ENCODE data around the gene CHML.
A peak's percentile ranks its signal among the peaks of the same experiment; 100 is the strongest.

CHML gene

DNA sequence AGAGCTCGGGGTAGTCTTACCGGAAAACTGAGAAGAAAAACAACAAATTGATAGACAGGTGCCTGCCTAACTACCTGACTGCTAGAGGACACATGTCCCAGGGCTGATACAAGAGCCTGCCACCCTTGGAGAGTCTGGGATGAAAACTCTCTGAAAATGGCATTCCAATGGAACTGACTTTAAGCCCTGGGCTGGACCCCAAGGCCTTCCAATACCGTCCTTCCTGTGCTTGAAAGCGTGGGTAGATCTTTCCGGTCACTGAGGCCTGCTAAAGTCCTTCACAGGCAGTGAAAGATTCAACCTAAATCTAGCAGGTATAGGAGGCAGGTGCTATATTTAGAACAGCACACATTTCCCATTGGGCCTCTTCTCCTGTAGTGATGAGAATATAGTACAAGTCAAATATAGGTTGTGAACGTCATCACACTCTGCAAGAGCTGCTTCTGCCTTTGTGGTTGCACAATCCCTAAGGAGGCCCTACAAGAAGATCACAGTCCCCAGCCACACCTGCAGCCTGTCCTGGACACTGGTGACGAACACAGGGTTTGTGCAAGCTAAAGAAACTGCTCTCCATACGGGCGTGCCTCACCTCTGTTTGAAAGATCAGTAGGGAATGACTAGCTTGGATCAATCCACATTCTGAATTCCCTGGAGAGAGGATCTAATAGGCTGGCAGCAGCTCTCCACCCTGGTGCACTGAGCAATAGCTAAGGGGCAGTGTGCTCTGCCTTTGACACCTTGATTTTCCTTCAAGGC is 876 bp upstream of the CHML start:
- H3K4me3 ChIP-seq (ENCODE audit: low read depth, low read length): peak overlapping the region; percentile 48
- TF ChIP-seq, protein P1, sequence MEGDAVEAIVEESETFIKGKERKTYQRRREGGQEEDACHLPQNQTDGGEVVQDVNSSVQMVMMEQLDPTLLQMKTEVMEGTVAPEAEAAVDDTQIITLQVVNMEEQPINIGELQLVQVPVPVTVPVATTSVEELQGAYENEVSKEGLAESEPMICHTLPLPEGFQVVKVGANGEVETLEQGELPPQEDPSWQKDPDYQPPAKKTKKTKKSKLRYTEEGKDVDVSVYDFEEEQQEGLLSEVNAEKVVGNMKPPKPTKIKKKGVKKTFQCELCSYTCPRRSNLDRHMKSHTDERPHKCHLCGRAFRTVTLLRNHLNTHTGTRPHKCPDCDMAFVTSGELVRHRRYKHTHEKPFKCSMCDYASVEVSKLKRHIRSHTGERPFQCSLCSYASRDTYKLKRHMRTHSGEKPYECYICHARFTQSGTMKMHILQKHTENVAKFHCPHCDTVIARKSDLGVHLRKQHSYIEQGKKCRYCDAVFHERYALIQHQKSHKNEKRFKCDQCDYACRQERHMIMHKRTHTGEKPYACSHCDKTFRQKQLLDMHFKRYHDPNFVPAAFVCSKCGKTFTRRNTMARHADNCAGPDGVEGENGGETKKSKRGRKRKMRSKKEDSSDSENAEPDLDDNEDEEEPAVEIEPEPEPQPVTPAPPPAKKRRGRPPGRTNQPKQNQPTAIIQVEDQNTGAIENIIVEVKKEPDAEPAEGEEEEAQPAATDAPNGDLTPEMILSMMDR (IDR thresholded peaks at IDR 0.05; ENCODE audit: control insufficient read depth, extremely low read depth, insufficient read depth): no peak
- no peak for DNase-seq (ENCODE audit: low read depth)

DNA sequence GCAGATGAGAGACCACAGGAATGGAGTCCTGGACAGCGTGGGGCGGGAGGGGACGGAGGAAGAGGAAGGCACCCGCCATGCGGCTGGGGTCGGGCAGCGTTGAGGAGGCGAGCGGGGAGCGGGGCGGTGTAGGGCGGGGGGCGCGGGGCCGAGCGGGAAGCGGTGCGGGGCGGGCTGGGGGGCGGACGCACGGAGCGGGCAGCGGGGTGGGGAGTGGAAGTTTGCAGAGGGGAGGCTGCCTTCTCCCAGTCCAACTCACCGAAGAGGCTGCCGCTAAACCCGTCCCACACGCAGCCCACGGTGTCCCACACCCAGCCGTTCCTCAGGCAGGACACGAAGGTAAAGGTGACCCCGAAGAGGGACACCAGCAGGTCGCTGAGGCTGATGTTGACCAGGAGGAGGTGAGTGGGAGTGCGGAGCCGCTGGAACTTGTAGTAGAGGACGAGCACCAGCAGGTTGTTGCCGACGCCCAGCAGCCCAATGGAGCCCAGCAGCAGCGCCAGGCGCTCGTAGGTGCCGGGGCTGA is 483 bp downstream of the CHML start:
- H3K4me3 ChIP-seq (ENCODE audit: low read depth, low read length): peak overlapping the region; percentile 83
- DNase-seq (ENCODE audit: low read depth): no peak
- TF ChIP-seq, protein P1 (IDR thresholded peaks at IDR 0.05; ENCODE audit: control insufficient read depth, extremely low read depth, insufficient read depth): no peak

DNA sequence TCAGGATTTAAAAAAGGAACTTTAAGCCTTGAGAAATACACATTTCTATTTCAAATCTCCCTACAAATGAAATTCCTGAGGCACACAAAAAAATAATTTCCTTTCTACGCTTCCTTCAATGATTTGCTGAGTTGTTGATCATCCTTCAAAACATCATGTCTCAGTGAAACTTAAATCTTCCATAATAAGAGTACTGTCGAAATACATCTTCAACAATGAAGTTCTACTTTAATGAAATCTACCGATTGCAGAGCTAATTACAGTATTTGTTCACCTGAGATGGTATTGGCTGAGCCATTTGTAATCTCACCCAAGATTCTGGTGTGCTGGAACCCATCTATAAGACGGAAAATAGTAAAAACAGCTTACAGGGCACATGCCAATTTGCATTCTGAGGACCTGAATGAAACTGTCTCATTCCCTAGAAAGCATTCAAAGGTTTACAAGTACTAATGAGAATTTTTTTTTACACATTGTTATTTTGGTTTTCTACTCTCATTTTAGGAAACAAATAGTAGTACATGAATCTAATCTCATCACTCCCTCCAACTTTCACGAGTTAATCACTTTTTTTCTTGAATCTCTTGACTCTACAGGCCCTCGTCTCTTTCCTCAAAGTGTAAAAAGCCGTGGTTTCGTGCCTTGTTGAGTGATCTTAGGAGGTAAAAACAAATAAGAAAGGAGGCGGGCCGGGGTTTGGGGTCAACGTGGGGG is 1.1 kb downstream of the CHML start:
- peak overlapping the region; percentile 83 for H3K4me3 ChIP-seq (ENCODE audit: low read depth, low read length)
- TF ChIP-seq, protein P1 (IDR thresholded peaks at IDR 0.05; ENCODE audit: control insufficient read depth, extremely low read depth, insufficient read depth): no peak
- no peak for DNase-seq (ENCODE audit: low read depth)

DNA sequence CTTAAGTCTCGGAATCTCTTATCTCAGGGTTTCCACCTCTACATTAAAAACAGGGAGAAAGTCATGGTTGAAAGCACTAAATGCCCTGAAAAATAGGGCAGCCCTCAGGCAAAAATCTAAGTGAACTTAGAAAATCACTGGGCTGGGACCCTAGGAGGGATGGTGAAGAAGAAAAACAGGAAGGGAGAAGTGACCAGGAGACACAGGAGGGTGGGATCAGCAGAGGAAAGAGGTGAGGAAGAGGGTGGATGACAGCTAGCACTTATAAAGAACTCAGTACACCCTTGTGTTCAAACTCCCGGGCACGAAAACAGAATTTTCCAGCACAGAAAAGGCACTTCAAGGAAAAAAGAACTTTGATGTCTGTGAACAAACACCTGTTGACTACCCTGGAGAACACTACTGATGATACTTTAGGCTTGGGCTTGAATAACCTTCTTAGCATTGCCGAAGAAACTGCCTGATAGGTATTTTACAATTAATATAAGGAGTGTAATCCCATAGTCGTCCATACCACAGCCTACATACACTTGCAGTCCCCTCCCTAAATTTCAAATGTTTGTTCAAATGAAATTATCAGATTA is 2.0 kb downstream of the CHML start:
- H3K4me3 ChIP-seq (ENCODE audit: low read depth, low read length): no peak overlapping the region
- TF ChIP-seq, protein P1 (IDR thresholded peaks at IDR 0.05; ENCODE audit: control insufficient read depth, extremely low read depth, insufficient read depth): no peak
- DNase-seq (ENCODE audit: low read depth): no peak

DNA sequence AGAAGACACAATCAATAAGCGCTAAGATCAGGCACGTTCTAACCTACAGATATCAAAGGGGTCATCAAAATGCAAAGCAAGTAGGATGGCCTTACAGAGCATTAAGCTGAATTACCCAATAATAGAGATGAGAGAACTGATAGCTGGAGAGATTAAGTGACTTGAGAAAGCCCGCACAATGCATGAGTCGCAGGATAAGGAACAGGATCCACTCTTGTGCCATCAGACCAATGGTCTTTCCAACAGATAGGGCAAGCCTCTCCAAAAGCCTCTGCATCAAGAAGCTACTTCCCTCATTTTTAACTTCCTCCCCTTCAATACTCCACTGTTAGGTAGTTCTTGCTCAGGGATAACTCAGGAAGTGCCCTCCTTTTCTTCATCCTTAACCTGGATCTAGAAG is 2.6 kb downstream of the CHML start:
- no peak for DNase-seq (ENCODE audit: low read depth)
- TF ChIP-seq, protein P1 (IDR thresholded peaks at IDR 0.05; ENCODE audit: control insufficient read depth, extremely low read depth, insufficient read depth): no peak
- H3K4me3 ChIP-seq (ENCODE audit: low read depth, low read length): no peak overlapping the region

DNA sequence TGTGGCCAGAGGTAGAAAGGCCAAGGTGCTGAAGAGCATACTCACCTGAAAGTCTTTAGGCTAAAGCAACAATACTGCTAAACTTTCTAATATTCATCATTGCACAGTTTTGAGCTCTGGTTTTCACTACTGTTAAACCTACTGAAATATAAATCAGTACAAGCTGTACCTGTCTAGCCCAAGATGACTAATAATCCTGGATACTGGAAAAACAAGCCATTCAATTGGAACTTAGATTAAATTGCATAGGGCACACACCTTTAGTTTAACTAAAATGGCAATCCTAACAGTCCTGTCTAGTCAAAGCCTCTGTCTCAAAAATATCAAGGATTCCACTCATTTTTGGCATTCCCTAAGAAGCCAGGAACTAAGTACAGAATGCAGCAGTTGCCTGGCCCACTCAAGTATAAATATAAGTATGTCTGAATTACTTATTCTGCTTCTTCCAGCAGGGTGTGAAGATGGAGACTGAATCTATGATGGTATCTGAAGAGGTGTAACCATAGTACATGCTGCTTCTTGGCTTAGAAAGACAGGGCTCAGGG is 3.1 kb downstream of the CHML start:
- TF ChIP-seq, protein P1 (IDR thresholded peaks at IDR 0.05; ENCODE audit: control insufficient read depth, extremely low read depth, insufficient read depth): no peak
- no peak for DNase-seq (ENCODE audit: low read depth)
- H3K4me3 ChIP-seq (ENCODE audit: low read depth, low read length): no peak overlapping the region
